Measurements from ENCODE around the gene SPATA32. TPM values are rescaled to one million over a fixed set of nuclear protein-coding genes. Genes with fewer than 3 reads are reported as not detected.

SPATA32 gene
- total RNA-seq, 4 donors from 2014 or later: not detected

DNA sequence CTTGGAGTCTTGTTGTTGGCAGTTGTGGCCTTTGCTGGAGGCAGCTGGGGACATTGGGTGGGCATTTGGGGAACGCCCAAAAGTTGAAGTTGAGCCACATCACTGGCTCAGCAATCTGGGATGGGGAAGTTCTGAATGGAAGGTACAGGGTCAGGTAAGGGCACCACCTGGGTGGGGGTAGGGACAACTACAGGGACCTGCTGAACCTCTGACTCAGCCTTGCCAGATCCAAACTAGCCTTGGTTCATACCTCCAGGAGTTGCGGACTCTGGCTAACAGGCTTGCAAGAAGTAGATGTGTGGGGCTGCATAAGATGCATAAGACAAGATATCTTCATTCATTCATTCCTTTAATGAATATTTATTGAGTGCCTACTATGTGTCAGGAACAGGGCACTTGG is 24.2 kb downstream of the SPATA32 start:
- no peak overlapping the region for H3K27ac ChIP-seq (replicated peaks in 1 of 4)
- intact Hi-C loops (cut with DNase I): no loop called here
- TF ChIP-seq, protein P1, sequence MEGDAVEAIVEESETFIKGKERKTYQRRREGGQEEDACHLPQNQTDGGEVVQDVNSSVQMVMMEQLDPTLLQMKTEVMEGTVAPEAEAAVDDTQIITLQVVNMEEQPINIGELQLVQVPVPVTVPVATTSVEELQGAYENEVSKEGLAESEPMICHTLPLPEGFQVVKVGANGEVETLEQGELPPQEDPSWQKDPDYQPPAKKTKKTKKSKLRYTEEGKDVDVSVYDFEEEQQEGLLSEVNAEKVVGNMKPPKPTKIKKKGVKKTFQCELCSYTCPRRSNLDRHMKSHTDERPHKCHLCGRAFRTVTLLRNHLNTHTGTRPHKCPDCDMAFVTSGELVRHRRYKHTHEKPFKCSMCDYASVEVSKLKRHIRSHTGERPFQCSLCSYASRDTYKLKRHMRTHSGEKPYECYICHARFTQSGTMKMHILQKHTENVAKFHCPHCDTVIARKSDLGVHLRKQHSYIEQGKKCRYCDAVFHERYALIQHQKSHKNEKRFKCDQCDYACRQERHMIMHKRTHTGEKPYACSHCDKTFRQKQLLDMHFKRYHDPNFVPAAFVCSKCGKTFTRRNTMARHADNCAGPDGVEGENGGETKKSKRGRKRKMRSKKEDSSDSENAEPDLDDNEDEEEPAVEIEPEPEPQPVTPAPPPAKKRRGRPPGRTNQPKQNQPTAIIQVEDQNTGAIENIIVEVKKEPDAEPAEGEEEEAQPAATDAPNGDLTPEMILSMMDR (IDR thresholded peaks at IDR 0.05): no peak
- TF ChIP-seq POLR2A (IDR thresholded peaks at IDR 0.05; ENCODE audit: low read depth): no peak
- TF ChIP-seq POLR2AphosphoS5 (IDR thresholded peaks at IDR 0.05): no peak
- no peak for TF ChIP-seq EP300 (IDR thresholded peaks at IDR 0.05)
- H3K4me1 ChIP-seq: peaks cover 7 to 17% (median 15%) of the 10 kb centered on the region in 4 donors
- peaks cover 3 to 46% (median 18%) of the 10 kb centered on the region in 4 donors for H3K36me3 ChIP-seq
- H3K4me3 ChIP-seq: no peak overlapping the region
- WGBS: 100% methylated on average over 2 of the region's 2 CpGs
- no peak for DNase-seq (ENCODE audit: extremely low spot score)
- no peaks in the 10 kb centered on the region for H3K9me3 ChIP-seq
- H3K27me3 ChIP-seq: peaks cover 0 to 69% (median 16%) of the 10 kb centered on the region in 4 donors

DNA sequence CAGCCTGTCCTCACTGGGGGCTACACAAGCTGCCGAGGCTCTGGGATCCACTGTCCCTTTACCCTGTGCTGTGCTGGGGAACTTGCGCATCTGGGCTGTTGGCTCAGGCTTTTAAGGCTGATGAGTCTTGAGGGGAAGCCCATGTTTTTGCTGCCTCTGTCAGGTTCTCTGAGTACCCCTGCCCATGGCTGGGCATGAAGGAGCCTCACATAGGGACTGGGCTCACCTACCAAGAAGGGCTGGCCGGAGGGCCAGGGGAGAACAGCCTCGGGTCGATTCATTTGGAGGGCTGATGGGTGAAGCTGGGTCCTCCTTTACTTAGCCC is 25.6 kb downstream of the SPATA32 start:
- Histone ChIP-seq H3K36me3 (peaks cover 3 to 40% (median 14%) of the 10 kb centered on the region in 4 donors), H3K9me3 (no peaks in the 10 kb centered on the region), H3K27ac (replicated peaks in 1 of 4) (no peak overlapping the region), H3K27me3 (peaks cover 0 to 58% (median 11%) of the 10 kb centered on the region in 4 donors), H3K4me1 (peaks cover 7 to 15% (median 10%) of the 10 kb centered on the region in 4 donors), H3K4me3 (no peak overlapping the region)
- 20% methylated on average over 1 of the region's 5 CpGs for WGBS
- no peak for DNase-seq (ENCODE audit: extremely low spot score)
- no peak for TF ChIP-seq POLR2AphosphoS5 (IDR thresholded peaks at IDR 0.05)
- TF ChIP-seq EP300 (IDR thresholded peaks at IDR 0.05): no peak
- TF ChIP-seq, protein P1 (IDR thresholded peaks at IDR 0.05): no peak
- no peak for TF ChIP-seq POLR2A (IDR thresholded peaks at IDR 0.05; ENCODE audit: low read depth)
- intact Hi-C loops (cut with DNase I): no loop called here

DNA sequence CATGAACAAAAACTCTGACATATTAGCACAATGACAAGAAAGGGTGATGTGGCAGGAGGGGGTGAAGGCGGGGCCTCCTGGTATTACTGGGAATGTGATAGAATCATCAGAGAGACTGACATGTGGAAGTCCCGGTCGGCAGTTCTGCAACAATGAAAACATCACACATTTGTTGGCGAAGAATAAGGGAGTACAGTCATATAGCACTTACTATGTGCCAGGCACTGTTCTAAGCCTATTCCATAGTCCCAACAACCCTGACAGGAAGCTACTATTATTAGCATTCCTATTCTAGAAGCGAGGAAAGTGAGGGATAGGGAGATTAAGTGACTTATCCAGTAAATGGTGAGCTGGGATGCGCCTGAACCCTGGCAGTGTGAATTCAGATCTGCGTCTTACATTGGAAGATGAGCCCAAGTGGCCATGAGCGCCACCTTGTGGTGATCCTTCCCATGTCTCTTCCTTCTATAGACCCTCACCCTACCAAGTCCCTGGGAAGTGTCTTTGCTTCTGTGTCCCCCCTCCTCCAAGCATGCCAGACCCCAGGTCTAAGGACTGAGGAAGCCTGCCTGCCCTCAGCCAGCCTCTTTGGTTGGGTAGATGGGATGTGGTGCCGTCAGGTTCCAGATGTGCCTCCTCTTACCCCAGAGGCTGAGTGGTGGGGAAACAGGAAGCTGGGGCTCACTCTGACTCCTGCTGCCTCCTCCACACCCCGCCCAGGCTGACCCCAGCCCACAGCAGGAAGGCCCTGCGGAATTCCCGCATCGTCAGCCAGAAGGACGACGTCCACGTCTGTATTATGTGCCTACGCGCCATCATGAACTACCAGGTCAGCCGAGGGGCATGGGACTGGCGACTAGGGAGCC is 26.2 kb downstream of the SPATA32 start:
- no peak overlapping the region for H3K27ac ChIP-seq (replicated peaks in 1 of 4)
- TF ChIP-seq POLR2AphosphoS5 (IDR thresholded peaks at IDR 0.05) (no peak), EP300 (IDR thresholded peaks at IDR 0.05) (no peak), POLR2A (IDR thresholded peaks at IDR 0.05; ENCODE audit: low read depth) (no peak)
- TF ChIP-seq, protein P1 (IDR thresholded peaks at IDR 0.05): peak; percentile 72 to 84 (median 73)
- peak; percentile 95 for DNase-seq (ENCODE audit: extremely low spot score)
- no peaks in the 10 kb centered on the region for H3K9me3 ChIP-seq
- H3K4me1 ChIP-seq: peaks cover 7 to 16% (median 10%) of the 10 kb centered on the region in 4 donors
- intact Hi-C loops (cut with DNase I): no loop called here
- H3K36me3 ChIP-seq: peaks cover 3 to 34% (median 11%) of the 10 kb centered on the region in 4 donors
- 56% methylated on average over 15 of the region's 20 CpGs for WGBS
- peaks cover 0 to 52% (median 5%) of the 10 kb centered on the region in 4 donors for H3K27me3 ChIP-seq
- H3K4me3 ChIP-seq: no peak overlapping the region

DNA sequence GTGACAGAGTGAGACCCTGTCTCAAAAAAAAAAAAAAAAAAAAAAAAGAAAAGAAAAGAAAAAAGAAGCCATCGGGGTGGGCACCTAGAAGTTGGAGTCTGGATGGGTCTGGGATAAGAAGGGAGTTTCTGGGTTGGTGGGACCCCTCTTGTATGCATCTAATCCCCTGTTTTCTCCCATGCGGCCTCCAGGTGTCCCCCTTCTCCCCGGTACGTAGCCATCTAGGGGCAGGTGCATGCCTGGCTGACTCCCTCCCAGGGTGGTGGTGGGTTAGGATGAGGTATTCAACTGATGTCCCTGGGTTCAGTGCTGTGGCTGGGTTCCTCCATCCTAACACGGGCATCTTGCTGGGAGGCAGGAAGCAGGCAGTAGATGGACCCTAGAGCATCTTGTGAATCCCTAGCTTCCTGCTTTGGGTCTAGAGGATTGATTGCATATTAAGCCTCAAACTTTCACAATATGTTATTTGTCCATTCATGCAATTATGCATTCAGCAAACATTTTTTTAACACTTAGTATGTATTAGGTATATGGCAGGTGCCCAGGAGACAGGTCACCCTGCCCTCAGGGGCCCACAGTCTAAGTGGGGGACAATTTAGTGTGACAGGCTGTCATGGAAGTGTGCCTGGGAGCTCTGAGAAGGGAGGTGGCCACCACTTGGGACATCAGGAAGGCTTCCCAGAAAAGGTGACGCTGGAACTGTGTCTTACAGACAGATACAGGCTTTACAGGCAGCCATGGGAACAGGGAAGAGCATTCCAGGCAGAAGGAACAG is 27.1 kb downstream of the SPATA32 start:
- 34% methylated on average over 6 of the region's 6 CpGs for WGBS
- H3K9me3 ChIP-seq: no peaks in the 10 kb centered on the region
- H3K4me1 ChIP-seq: peaks cover 14 to 24% (median 18%) of the 10 kb centered on the region in 4 donors
- peaks cover 3 to 27% (median 10%) of the 10 kb centered on the region in 4 donors for H3K36me3 ChIP-seq
- no peak overlapping the region for H3K4me3 ChIP-seq
- DNase-seq (ENCODE audit: extremely low spot score): no peak
- peaks cover 0 to 44% (median under 1%) of the 10 kb centered on the region in 4 donors for H3K27me3 ChIP-seq
- TF ChIP-seq, protein P1 (IDR thresholded peaks at IDR 0.05): no peak
- TF ChIP-seq POLR2A (IDR thresholded peaks at IDR 0.05; ENCODE audit: low read depth): no peak
- no peak for TF ChIP-seq POLR2AphosphoS5 (IDR thresholded peaks at IDR 0.05)
- no peak for TF ChIP-seq EP300 (IDR thresholded peaks at IDR 0.05)
- intact Hi-C loops (cut with DNase I): no loop called here
- H3K27ac ChIP-seq (replicated peaks in 1 of 4): no peak overlapping the region
